ENCODE data around the gene ZBTB7B. TPM values are rescaled to one million over a fixed set of nuclear protein-coding genes. Genes with fewer than 3 reads are reported as not detected.

ZBTB7B gene
- polyA plus RNA-seq, 1 experiment: 8.7 TPM

DNA sequence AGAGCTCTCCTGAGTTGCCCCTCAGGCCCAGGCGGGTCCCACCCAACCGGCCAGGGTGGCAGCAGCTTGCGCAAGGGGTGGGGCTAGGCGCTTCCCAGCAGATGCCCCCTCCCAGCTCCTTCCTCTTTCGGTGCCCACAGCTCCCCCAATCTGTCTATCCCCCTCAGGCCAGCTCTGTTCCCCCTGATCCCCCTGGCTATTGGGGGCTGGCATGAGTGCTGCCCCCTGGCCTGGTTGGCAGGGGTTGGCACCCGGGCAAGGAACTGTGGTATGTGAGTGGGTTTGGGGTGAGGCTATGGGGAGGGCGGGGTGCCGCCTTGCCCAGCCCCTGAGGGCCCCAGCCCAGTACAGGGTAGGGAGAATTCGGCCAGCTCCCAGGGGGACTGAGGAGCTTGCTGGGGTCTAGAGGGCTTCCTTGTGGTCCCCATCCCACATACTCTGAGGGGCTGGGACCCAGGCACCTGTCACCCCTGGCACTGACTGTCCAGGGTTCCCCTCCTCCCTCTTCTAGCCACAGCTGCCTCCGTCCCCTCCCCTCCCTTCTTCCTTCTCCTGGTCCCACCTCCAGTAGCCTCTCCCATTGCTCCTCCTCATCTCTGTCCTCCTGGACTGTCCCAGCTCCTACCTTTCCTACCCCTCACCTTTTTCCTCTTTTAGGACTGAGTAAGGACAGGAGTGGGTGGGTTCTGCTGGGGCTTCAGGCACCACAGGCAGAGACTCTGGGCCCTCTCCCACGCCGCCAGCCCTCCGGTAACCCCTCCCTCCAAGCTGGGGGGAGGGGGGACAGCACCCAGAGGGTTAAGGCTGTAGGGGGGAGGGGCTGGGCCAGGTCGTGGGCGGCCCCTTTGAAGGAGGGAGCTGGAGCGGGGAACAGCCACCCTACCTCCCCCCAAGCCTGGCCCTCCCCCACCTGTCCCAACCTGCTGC lies 5.7 kb downstream of the ZBTB7B start:
- TF ChIP-seq, protein P1, sequence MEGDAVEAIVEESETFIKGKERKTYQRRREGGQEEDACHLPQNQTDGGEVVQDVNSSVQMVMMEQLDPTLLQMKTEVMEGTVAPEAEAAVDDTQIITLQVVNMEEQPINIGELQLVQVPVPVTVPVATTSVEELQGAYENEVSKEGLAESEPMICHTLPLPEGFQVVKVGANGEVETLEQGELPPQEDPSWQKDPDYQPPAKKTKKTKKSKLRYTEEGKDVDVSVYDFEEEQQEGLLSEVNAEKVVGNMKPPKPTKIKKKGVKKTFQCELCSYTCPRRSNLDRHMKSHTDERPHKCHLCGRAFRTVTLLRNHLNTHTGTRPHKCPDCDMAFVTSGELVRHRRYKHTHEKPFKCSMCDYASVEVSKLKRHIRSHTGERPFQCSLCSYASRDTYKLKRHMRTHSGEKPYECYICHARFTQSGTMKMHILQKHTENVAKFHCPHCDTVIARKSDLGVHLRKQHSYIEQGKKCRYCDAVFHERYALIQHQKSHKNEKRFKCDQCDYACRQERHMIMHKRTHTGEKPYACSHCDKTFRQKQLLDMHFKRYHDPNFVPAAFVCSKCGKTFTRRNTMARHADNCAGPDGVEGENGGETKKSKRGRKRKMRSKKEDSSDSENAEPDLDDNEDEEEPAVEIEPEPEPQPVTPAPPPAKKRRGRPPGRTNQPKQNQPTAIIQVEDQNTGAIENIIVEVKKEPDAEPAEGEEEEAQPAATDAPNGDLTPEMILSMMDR (IDR thresholded peaks at IDR 0.05; ENCODE audit: low read depth, low read length): no peak
- POLR2A ChIA-PET: interaction anchor here (1.6 kb wide), 1 partner anchor 9 kb away, joined by 3 read pairs; no protein-coding TSS in a partner anchor
- Histone ChIP-seq H3K4me3 (ENCODE audit: low read depth, low read length) (no peak overlapping the region), H3K27me3 (ENCODE audit: control insufficient read depth, insufficient read depth, low read length) (no peaks in the 10 kb centered on the region), H3K27ac (ENCODE audit: low read depth, low read length) (no peak overlapping the region), H3K9me3 (ENCODE audit: control insufficient read depth, insufficient read depth, low read length) (no peaks in the 10 kb centered on the region; the same call in 1 of the 2 replicates)
- DNase-seq (ENCODE audit: low read depth, low spot score): no peak
- CTCF ChIA-PET: interaction anchor here (0.6 to 4.5 kb wide), 2 partner anchors 8 to 9 kb away, joined by 3 to 38 read pairs; no protein-coding TSS in a partner anchor

DNA sequence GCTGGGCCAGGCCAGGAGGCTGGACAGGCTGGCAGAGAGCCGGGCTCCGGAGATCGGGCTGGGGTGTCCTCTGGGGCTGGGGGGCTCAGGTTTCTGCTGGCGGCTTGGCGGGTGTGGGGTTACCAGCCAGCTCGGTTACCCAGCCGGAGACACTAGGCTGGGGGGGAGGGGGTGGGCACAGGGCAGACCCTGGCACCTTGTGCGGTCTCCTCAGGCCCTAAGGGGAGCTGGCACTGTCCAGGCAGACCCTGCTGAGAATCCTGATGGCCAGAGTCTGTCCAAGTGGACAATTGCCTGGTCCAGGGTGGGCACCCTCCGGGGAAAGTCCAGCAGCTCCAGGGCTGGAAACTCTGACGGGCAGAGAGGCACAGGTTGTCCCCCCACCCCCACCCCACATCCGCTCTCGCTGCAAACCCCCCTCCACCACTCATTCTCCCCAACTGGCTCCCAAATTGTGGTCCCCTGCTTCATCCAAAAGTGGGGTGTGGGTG lies 6.7 kb downstream of the ZBTB7B start:
- H3K27ac ChIP-seq (ENCODE audit: low read depth, low read length): no peak overlapping the region
- TF ChIP-seq, protein P1 (IDR thresholded peaks at IDR 0.05; ENCODE audit: low read depth, low read length): no peak
- ChIA-PET POLR2A (no interaction called here), CTCF (interaction anchor here (4.5 kb wide), 1 partner anchor 8 kb away, joined by 38 read pairs; no protein-coding TSS in a partner anchor)
- no peak for DNase-seq (ENCODE audit: low read depth, low spot score)
- no peaks in the 10 kb centered on the region for H3K27me3 ChIP-seq (ENCODE audit: control insufficient read depth, insufficient read depth, low read length)
- H3K4me3 ChIP-seq (ENCODE audit: low read depth, low read length): no peak overlapping the region
- no peaks in the 10 kb centered on the region for H3K9me3 ChIP-seq (ENCODE audit: control insufficient read depth, insufficient read depth, low read length)

DNA sequence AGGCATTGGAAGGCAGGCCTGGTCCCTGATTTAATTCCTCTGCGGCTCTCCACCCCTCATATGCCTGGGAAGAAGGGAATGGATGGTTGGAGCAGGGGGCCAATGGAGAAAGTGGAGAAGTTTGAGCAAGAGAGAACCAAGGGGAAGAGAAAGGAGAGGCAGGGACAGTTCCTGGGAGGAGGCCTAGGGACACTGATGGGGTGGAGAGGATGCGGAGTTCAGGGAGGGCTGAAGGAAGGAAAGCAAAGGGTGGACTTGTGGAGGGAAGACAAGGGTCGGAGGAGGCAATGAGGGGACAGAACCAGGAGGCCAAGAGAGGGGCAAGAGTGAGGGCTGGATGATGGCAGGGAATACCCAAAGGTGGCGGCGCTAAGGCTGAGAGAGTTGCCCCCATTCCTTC lies 7.1 kb downstream of the ZBTB7B start:
- Histone ChIP-seq H3K4me3 (ENCODE audit: low read depth, low read length) (no peak overlapping the region), H3K9me3 (ENCODE audit: control insufficient read depth, insufficient read depth, low read length) (no peaks in the 10 kb centered on the region), H3K27me3 (ENCODE audit: control insufficient read depth, insufficient read depth, low read length) (no peaks in the 10 kb centered on the region), H3K27ac (ENCODE audit: low read depth, low read length) (no peak overlapping the region)
- POLR2A ChIA-PET: no interaction called here
- TF ChIP-seq, protein P1 (IDR thresholded peaks at IDR 0.05; ENCODE audit: low read depth, low read length): no peak
- CTCF ChIA-PET: interaction anchor here (4.5 kb wide), 1 partner anchor 8 kb away, joined by 38 read pairs; no protein-coding TSS in a partner anchor
- DNase-seq (ENCODE audit: low read depth, low spot score): no peak

DNA sequence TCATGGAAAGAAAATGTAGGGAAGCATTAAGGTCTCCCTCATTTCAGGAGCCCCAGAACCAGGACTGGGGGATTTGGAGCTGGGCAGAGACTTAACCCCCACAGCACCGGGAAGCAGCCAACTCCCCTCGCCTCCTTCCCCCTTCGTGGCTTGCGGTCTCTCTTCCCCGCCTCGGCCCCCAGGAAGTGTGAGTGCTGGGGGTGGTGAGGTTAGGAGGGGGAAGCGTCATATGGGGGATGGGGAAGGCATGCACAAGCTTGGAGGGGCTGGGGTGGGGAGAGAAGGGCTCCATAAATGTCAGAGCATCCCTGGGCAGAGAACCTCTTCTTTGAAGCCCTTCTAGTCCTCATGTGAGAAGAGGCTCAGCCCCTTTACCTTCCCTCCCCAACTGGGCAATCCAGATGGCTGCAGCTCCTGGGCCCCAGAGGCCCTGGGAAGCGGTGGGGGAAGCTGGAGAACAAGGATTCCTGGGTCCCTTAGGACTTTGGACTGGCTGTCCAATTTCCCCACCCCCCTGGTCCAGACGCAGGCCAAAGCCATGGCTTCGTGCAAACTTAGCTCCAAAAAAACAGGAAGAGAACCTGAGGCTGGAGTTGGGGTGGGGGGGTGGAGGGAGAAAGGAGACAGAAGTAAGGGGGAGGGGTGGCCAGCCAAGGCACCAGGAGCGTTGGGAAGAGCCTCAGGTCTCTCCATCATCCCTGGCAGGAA lies 7.8 kb downstream of the ZBTB7B start:
- POLR2A ChIA-PET: no interaction called here
- DNase-seq (ENCODE audit: low read depth, low spot score): no peak
- TF ChIP-seq, protein P1 (IDR thresholded peaks at IDR 0.05; ENCODE audit: low read depth, low read length): no peak
- Histone ChIP-seq H3K27ac (ENCODE audit: low read depth, low read length) (no peak overlapping the region), H3K27me3 (ENCODE audit: control insufficient read depth, insufficient read depth, low read length) (no peaks in the 10 kb centered on the region), H3K9me3 (ENCODE audit: control insufficient read depth, insufficient read depth, low read length) (no peaks in the 10 kb centered on the region), H3K4me3 (ENCODE audit: low read depth, low read length) (no peak overlapping the region)
- CTCF ChIA-PET: interaction anchor here (1.0 kb wide), 2 partner anchors 14 to 184 kb away, joined by 3 to 4 read pairs; no protein-coding TSS in a partner anchor

Measured in AG04450 (cell line).